Muscle layer of duodenum (tissue), 2 donors: ENCODE results near the gene UBE2F.
"Not testable (repeated sequence)": the region's sequence is repeated elsewhere in the genome, so short reads cannot be mapped to it uniquely, and the experiment has no call there.

ENCODE experiments used
- H3K27ac ChIP-seq: one replicate; pipeline ENCODE4 v1.7.0; 2013; ENCODE audit warnings: mild to moderate bottlenecking, low read length
- H3K27me3 ChIP-seq: one replicate; pipeline ENCODE4 v1.7.0; 2013; ENCODE audit warnings: low read depth, mild to moderate bottlenecking, control low read depth, low read length
- H3K36me3 ChIP-seq, 2 donors: one replicate each; pipeline ENCODE4 v1.7.0; 2013; ENCODE audit warnings: low read length in 2 of 2, control low read depth in 1 of 2, mild to moderate bottlenecking in 1 of 2; ENCODE audit not compliant: insufficient read depth in 2 of 2, control insufficient read depth in 1 of 2
- H3K4me1 ChIP-seq, 2 donors: one replicate each; pipeline ENCODE4 v1.7.0; 2013; ENCODE audit warnings: low read length in 2 of 2, mild to moderate bottlenecking in 2 of 2, control low read depth in 1 of 2, moderate library complexity in 1 of 2; ENCODE audit not compliant: insufficient read depth in 2 of 2, control insufficient read depth in 1 of 2
- H3K4me3 ChIP-seq, 2 donors: one replicate each; pipeline ENCODE4 v1.7.0; 2013; ENCODE audit warnings: low read length in 2 of 2, low read depth in 1 of 2, mild to moderate bottlenecking in 1 of 2
- H3K9me3 ChIP-seq, 2 donors: one replicate each; pipeline ENCODE4 v1.7.0; 2013; ENCODE audit warnings: low read length in 2 of 2, control low read depth in 1 of 2, mild to moderate bottlenecking in 1 of 2; ENCODE audit not compliant: control insufficient read depth in 1 of 2
- donor health status: healthy.

Gene UBE2F

DNA sequence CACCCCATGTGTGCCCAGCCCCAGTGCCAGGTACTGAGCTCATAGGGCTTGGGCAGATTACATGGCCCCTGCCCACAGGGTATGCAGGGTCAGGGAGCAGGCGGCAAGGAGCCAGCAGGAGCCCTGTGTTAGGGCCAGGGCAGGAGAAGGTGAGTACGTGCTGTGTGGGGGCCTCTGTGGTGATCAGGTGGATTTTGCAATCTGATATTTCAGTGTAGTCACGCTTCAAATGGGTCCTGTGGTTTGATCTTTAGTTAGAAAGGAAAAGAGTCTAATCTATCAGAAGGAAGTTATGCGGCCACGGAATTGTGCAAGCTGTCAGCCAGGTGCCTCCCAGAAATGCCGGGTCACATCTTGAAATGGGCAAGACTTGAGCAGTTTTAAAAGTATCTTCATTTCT, 13.9 kb downstream of the UBE2F start:
- no peak overlapping the region for H3K27ac ChIP-seq
- H3K4me3 ChIP-seq: no peak overlapping the region
- no peaks in the 10 kb centered on the region for H3K36me3 ChIP-seq
- H3K4me1 ChIP-seq: peaks cover 5 to 47% of the 10 kb centered on the region in 2 donors
- H3K9me3 ChIP-seq: no peaks in the 10 kb centered on the region
- no peaks in the 10 kb centered on the region for H3K27me3 ChIP-seq

DNA sequence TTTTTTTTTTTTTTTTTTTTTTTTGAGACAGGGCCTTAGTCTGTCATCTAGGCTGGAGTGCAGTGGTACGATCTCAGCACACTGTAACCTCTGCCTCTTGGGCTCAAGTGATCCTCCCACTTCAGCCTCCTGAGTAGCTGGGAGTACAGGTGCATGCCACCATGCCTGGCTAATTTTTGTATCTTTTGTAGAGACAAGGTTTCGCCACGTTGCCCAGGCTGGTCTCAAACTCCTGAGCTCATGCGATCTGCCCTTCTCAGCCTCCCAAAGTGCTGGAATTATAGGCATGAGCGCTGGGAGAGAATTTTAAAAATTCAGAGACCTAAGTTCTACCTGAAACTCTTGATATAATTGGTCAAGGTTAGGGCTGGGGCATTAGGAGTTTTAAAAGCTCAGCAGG, 14.8 kb downstream of the UBE2F start:
- H3K27ac ChIP-seq, H3K36me3 ChIP-seq, H3K4me3 ChIP-seq, H3K27me3 ChIP-seq, H3K9me3 ChIP-seq: not testable (repeated sequence)
- H3K4me1 ChIP-seq: peaks cover 5 to 47% of the 10 kb centered on the region in 2 donors

GRCh38 chr2:237982039-237982725, 15.4 kb downstream of the UBE2F start:
- Histone ChIP-seq H3K27ac (no peak overlapping the region), H3K27me3 (no peaks in the 10 kb centered on the region), H3K36me3 (no peaks in the 10 kb centered on the region), H3K9me3 (no peaks in the 10 kb centered on the region), H3K4me1 (peaks cover 5 to 47% of the 10 kb centered on the region in 2 donors), H3K4me3 (no peak overlapping the region)

GRCh38 chr2:237983922-237984321, 17.1 kb downstream of the UBE2F start:
- Histone ChIP-seq H3K36me3 (no peaks in the 10 kb centered on the region), H3K9me3 (no peaks in the 10 kb centered on the region), H3K4me3 (no peak overlapping the region), H3K4me1 (peaks cover 1 to 32% of the 10 kb centered on the region in 2 donors), H3K27me3 (no peaks in the 10 kb centered on the region), H3K27ac (peak overlapping the region; percentile 9)

DNA sequence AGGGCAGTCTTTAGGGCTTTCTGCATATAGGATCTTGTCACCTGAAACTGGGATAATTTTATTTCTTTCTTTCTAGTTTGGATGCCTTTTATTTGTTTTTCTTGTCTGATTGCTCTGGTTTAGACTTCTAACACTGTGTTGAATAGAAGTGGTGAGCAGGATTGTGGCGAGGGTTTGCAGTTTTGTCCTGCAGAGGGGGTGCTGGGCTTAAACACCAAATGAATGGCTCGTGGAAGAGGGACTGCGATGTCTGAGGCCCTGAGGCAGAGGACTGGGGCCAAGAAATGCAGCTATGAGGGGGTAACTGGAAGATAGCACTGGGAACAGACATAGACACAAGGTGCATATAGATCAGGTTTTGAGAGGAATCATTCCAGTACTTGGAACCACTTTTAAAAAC, 20.5 kb downstream of the UBE2F start:
- peaks cover 3 to 6% of the 10 kb centered on the region in 2 donors for H3K36me3 ChIP-seq
- H3K4me3 ChIP-seq: no peak overlapping the region
- H3K27me3 ChIP-seq: no peaks in the 10 kb centered on the region
- peaks cover 0 to 13% of the 10 kb centered on the region in 2 donors for H3K4me1 ChIP-seq
- no peak overlapping the region for H3K27ac ChIP-seq
- no peaks in the 10 kb centered on the region for H3K9me3 ChIP-seq

GRCh38 chr2:237993701-237994100, 26.9 kb downstream of the UBE2F start:
- Histone ChIP-seq H3K9me3 (no peaks in the 10 kb centered on the region), H3K27me3 (no peaks in the 10 kb centered on the region), H3K27ac (no peak overlapping the region), H3K4me3 (no peak overlapping the region), H3K4me1 (no peaks in the 10 kb centered on the region), H3K36me3 (peaks cover 9 to 16% of the 10 kb centered on the region in 2 donors)

GRCh38 chr2:237995036-237995435, 28.2 kb downstream of the UBE2F start:
- Histone ChIP-seq H3K27me3 (no peaks in the 10 kb centered on the region), H3K4me1 (no peaks in the 10 kb centered on the region), H3K36me3 (peaks cover 10 to 16% of the 10 kb centered on the region in 2 donors), H3K4me3 (no peak overlapping the region), H3K27ac (no peak overlapping the region), H3K9me3 (no peaks in the 10 kb centered on the region)

DNA sequence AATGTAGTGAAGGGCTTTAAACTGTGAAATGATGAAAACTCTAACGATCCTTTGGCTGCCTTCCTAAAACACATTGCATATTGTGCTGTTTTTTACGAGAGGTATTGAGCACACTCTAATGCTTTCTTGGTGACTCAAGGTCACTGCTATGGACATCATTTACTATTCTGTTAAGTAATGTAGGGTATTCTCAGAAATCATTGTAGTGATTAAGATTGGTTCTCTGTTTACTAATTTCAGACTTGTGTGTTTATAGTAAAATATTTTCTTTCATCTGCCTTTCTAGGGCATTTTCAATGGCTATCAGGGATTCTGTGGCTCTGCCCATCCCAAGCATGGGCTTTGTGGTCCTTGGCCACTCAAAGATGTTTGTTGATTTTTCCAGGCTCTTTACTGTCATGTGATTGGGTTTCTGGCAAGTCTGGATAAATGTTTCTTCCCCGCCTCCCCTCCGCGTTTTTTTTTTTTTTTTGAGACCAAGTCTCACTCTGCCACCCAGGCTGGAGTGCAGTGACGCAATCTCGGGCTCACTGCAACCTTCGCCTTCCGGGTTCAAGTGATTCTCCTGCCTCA, 29.3 kb downstream of the UBE2F start:
- Histone ChIP-seq H3K27ac (no peak overlapping the region), H3K9me3 (no peaks in the 10 kb centered on the region), H3K4me3 (no peak overlapping the region)

GRCh38 chr2:237997521-237997920, 30.7 kb downstream of the UBE2F start:
- no peaks in the 10 kb centered on the region for H3K9me3 ChIP-seq
- H3K36me3 ChIP-seq: peaks cover 8 to 11% of the 10 kb centered on the region in 2 donors
- H3K4me1 ChIP-seq: no peaks in the 10 kb centered on the region
- no peak overlapping the region for H3K4me3 ChIP-seq
- H3K27ac ChIP-seq: no peak overlapping the region
- H3K27me3 ChIP-seq: no peaks in the 10 kb centered on the region

More for the DNA sequence above, 29.3 kb downstream of the UBE2F start:
- Histone ChIP-seq H3K36me3 (peaks cover 14 to 16% of the 10 kb centered on the region in 2 donors), H3K27me3 (no peaks in the 10 kb centered on the region), H3K4me1 (no peaks in the 10 kb centered on the region)

GRCh38 chr2:237998530-237998929, 31.7 kb downstream of the UBE2F start:
- Histone ChIP-seq H3K4me3 (no peak overlapping the region), H3K27ac (no peak overlapping the region), H3K4me1 (no peaks in the 10 kb centered on the region), H3K27me3 (no peaks in the 10 kb centered on the region), H3K9me3 (no peaks in the 10 kb centered on the region), H3K36me3 (peaks cover 7 to 8% of the 10 kb centered on the region in 2 donors)

GRCh38 chr2:238003234-238004031, 36.6 kb downstream of the UBE2F start:
- H3K4me1 ChIP-seq: no peaks in the 10 kb centered on the region
- no peak overlapping the region for H3K27ac ChIP-seq
- no peak overlapping the region for H3K4me3 ChIP-seq
- H3K27me3 ChIP-seq: no peaks in the 10 kb centered on the region
- H3K36me3 ChIP-seq: peaks cover 0 to 8% of the 10 kb centered on the region in 2 donors
- H3K9me3 ChIP-seq: no peaks in the 10 kb centered on the region
